K562 (cell line): ENCODE results near the gene FMO5. TPM values are rescaled to one million over a fixed set of nuclear protein-coding genes. Genes with fewer than 3 reads are reported as not detected.

Experiments
- ATAC-seq: fragments of 200-7000 bp; cut with Tn5 transposase; 3 replicates; pipeline ENCODE4 v1.9.1; 2020; ENCODE audit warnings: moderate library complexity
- BruUV-seq: library from RNA; stranded (reverse); fragments of 400-500 nt; replicated peaks from 2 replicates; lab custom pipeline; 2021; lab: Mats Ljungman, UMichigan
- CTCF ChIA-PET: fragments of 300-600 bp; formaldehyde crosslinking; extraction: SDS; loops from one replicate; lab custom pipeline; 2021; ENCODE audit warnings: low intra/inter-chr PET ratio; lab: Yijun Ruan, JAX
- POLR2A ChIA-PET: fragments of 300-600, 350-650 bp; sonication (Branson Sonifier 250); formaldehyde crosslinking; extraction: SDS; loops from one replicate; lab custom pipeline; 2021; ENCODE audit warnings: antibody characterized with exemption, inconsistent platforms; lab: Yijun Ruan, JAX
- DNase-seq, 4 experiments: peaks; one replicate each; pipeline versions ENCODE4 v3.0.0 to v3.0.0-alpha.2; 2011 to 2018; ENCODE audit warnings: low spot score in 3 of 4, mixed read lengths in 3 of 4; ENCODE audit errors: extremely low read depth in 1 of 4
- FAIRE-seq: peaks from 2 replicates; lab custom pipeline; 2011; peaks lifted over from hg19 to GRCh38; lab: Jason Lieb, UNC
- H2AFZ ChIP-seq: 2 replicates; pipeline ENCODE4 v1.6.0; 2011; ENCODE audit warnings: low read depth, low read length, control low read depth, inconsistent platforms
- H3K27ac ChIP-seq: fragments of 200-600 bp; 3 replicates; pipeline ENCODE4 v1.8.0; 2011; ENCODE audit warnings: low read depth, mild to moderate bottlenecking, control low read depth, inconsistent platforms, low read length, moderate library complexity, mixed read lengths; ENCODE audit errors: extremely low read depth
- H3K27me3 ChIP-seq, 2 experiments: fragments of 300-600 bp in 1 of 2; 2 replicates in 1 of 2; 3 replicates in 1 of 2; pipeline versions ENCODE4 v1.6.0 to v1.8.0; 2011; ENCODE audit warnings: inconsistent platforms in 2 of 2, low read length in 2 of 2, mild to moderate bottlenecking in 1 of 2, mixed read lengths in 1 of 2, moderate library complexity in 1 of 2; ENCODE audit not compliant: control insufficient read depth in 2 of 2, insufficient read depth in 2 of 2
- H3K36me3 ChIP-seq: fragments of 300-600 bp; 3 replicates; pipeline ENCODE4 v1.8.0; 2011; ENCODE audit warnings: mild to moderate bottlenecking, low read length, inconsistent platforms; ENCODE audit not compliant: control insufficient read depth, insufficient read depth
- H3K4me1 ChIP-seq, 2 experiments: fragments of 200-600 bp in 1 of 2; replicated peaks in 1 of 2; 2 replicates in 1 of 2; 3 replicates in 1 of 2; pipeline versions ENCODE4 v1.5.1 to v1.8.0; 2011; ENCODE audit warnings: inconsistent platforms in 2 of 2, low read length in 2 of 2, mild to moderate bottlenecking in 1 of 2, mixed read lengths in 1 of 2, moderate library complexity in 1 of 2; ENCODE audit not compliant: control insufficient read depth in 2 of 2, insufficient read depth in 2 of 2
- H3K4me2 ChIP-seq: 2 replicates; pipeline ENCODE4 v1.6.1; 2011; ENCODE audit warnings: low read length, control low read depth, inconsistent platforms, mixed read lengths; ENCODE audit not compliant: insufficient read depth
- H3K4me3 ChIP-seq: fragments of 200-600 bp; sonication (generic), shearing (Covaris generic); 2 replicates; pipeline ENCODE4 v1.5.1; 2016; ENCODE audit warnings: control low read depth, inconsistent platforms
- H3K79me2 ChIP-seq: fragments of 200-600 bp; 3 replicates; pipeline ENCODE4 v1.8.0; 2011; ENCODE audit warnings: low read length, inconsistent platforms; ENCODE audit not compliant: control insufficient read depth, insufficient read depth
- H3K9ac ChIP-seq, 2 experiments: 2 replicates each; pipeline versions ENCODE4 v1.6.0 to v1.6.1; 2011; ENCODE audit warnings: low read depth in 2 of 2, low read length in 2 of 2, control low read depth in 1 of 2, inconsistent platforms in 1 of 2, mild to moderate bottlenecking in 1 of 2, mixed read lengths in 1 of 2; ENCODE audit not compliant: insufficient read depth in 1 of 2
- H3K9me1 ChIP-seq: one replicate; pipeline ENCODE4 v1.6.0; 2011; ENCODE audit warnings: inconsistent platforms, mild to moderate bottlenecking, low read length, moderate library complexity; ENCODE audit not compliant: control insufficient read depth, insufficient read depth
- H3K9me3 ChIP-seq: replicated peaks from 2 replicates; pipeline ENCODE4 v1.5.1; 2011; ENCODE audit warnings: low read depth, low read length, inconsistent platforms; ENCODE audit not compliant: control insufficient read depth, insufficient read depth
- H4K20me1 ChIP-seq: replicated peaks from 2 replicates; pipeline ENCODE4 v1.6.1; 2011; ENCODE audit warnings: low read length, inconsistent platforms, mixed read lengths; ENCODE audit not compliant: control insufficient read depth, insufficient read depth
- CAMTA2 ChIP-seq: fragments of 250-450 bp; sonication (Bioruptor Pico); conservative IDR thresholded peaks from 2 replicates; pipeline ENCODE4 v1.5.1; 2022
- CCNT2 ChIP-seq: IDR thresholded peaks from 2 replicates; pipeline ENCODE4 v1.6.1; 2011; ENCODE audit warnings: borderline replicate concordance, low read depth, mild to moderate bottlenecking, moderate library complexity, mixed read lengths, low read length; ENCODE audit not compliant: insufficient read length; ENCODE audit errors: extremely low read depth
- E2F4 ChIP-seq: sonication (generic); formaldehyde crosslinking; IDR thresholded peaks from 2 replicates; pipeline ENCODE4 v1.8.0; 2022; ENCODE audit warnings: mild to moderate bottlenecking, low read depth, missing genetic modification reagents
- FOXJ3 ChIP-seq: sonication (generic); formaldehyde crosslinking; IDR thresholded peaks from 2 replicates; pipeline ENCODE4 v1.4.0; 2020; ENCODE audit warnings: mild to moderate bottlenecking, missing genetic modification reagents
- MAFK ChIP-seq: IDR thresholded peaks from 2 replicates; pipeline ENCODE4 v1.6.1; 2011; ENCODE audit warnings: low read length, improper control_type of control experiment
- MTF1 ChIP-seq: fragments of 250-450 bp; sonication (Bioruptor Pico); IDR thresholded peaks from 2 replicates; pipeline ENCODE4 v1.9.0; 2021; ENCODE audit warnings: moderate library complexity, mild to moderate bottlenecking, inconsistent platforms, borderline replicate concordance
- PCBP1 ChIP-seq: fragments of 200-400 bp; formaldehyde crosslinking; IDR thresholded peaks from 2 replicates; pipeline ENCODE4 v1.6.1; 2018; ENCODE audit warnings: mild to moderate bottlenecking, low read depth, low read length; ENCODE audit not compliant: poor library complexity, severe bottlenecking
- RAD51 ChIP-seq: fragments of 450-650 bp; IDR thresholded peaks from 2 replicates; pipeline ENCODE4 v1.7.1; 2016; ENCODE audit warnings: low read depth, mild to moderate bottlenecking, borderline replicate concordance
- SIN3A ChIP-seq, 2 experiments: fragments of 150-350 bp in 1 of 2; IDR thresholded peaks; 2 replicates each; pipeline ENCODE4 v1.6.1; 2011 to 2016; ENCODE audit warnings: borderline replicate concordance in 2 of 2, low read depth in 2 of 2, low read length in 2 of 2, mild to moderate bottlenecking in 2 of 2, moderate library complexity in 2 of 2; ENCODE audit not compliant: control insufficient read depth in 1 of 2
- TAF1 ChIP-seq: IDR thresholded peaks from 2 replicates; pipeline ENCODE4 v1.6.1; 2011; ENCODE audit warnings: mild to moderate bottlenecking, low read length, moderate library complexity; ENCODE audit not compliant: insufficient read depth, control insufficient read depth, severe bottlenecking; ENCODE audit errors: extremely low read depth
- TFAP4 ChIP-seq: sonication (generic); formaldehyde crosslinking; IDR thresholded peaks from 2 replicates; pipeline ENCODE4 v1.8.0; 2022; ENCODE audit warnings: missing genetic modification reagents, mild to moderate bottlenecking, moderate library complexity, borderline replicate concordance
- U2AF1 ChIP-seq: fragments of 200-400 bp; formaldehyde crosslinking; optimal IDR thresholded peaks from 2 replicates; pipeline ENCODE3; 2017; ENCODE audit warnings: mild to moderate bottlenecking, low read depth, low read length, moderate library complexity
- YY1 ChIP-seq, 3 experiments: IDR thresholded peaks; 2 replicates each; pipeline ENCODE4 v1.6.1; 2011; ENCODE audit warnings: low read length in 2 of 3, mild to moderate bottlenecking in 2 of 3, moderate library complexity in 2 of 3, borderline replicate concordance in 1 of 3, control low read depth in 1 of 3, low read depth in 1 of 3; ENCODE audit not compliant: insufficient read depth in 3 of 3, insufficient replicate concordance in 2 of 3, control insufficient read depth in 1 of 3, insufficient read length in 1 of 3; ENCODE audit errors: extremely low read depth in 1 of 3
- ZNF253 ChIP-seq: fragments of 250-450 bp; sonication (Bioruptor Pico); conservative IDR thresholded peaks from 2 replicates; pipeline ENCODE4 v1.6.1; 2021; ENCODE audit warnings: mild to moderate bottlenecking
- ZNF707 ChIP-seq: fragments of 250-450 bp; sonication (Bioruptor Pico); conservative IDR thresholded peaks from 2 replicates; pipeline ENCODE4 v1.8.0; 2022; ENCODE audit warnings: inconsistent platforms, mild to moderate bottlenecking, moderate library complexity
- ZNF764 ChIP-seq: fragments of 250-450 bp; sonication (Bioruptor Pico); IDR thresholded peaks from 2 replicates; pipeline ENCODE4 v1.4.0; 2020; ENCODE audit warnings: low read depth, mild to moderate bottlenecking, moderate library complexity
- WGBS: fragments of 100-300 bp; shearing (Covaris generic); methylation state at CpG from one replicate; pipeline ENCODE4 v1.1.6; 2016; ENCODE audit warnings: low coverage, mixed read lengths; ENCODE audit not compliant: insufficient coverage; ENCODE audit errors: missing lambda C conversion rate; 5-methylcytosine and 5-hydroxymethylcytosine counted together
- in situ Hi-C: fragments of 300-500 bp; cut with MboI; formaldehyde crosslinking; loops from 4 replicates; pipeline ENCODE4 v1.15.0; 2018; ENCODE audit warnings: inconsistent platforms, mixed read lengths
- intact Hi-C: fragments of 100-400 bp; cut with micrococcal nuclease; formaldehyde crosslinking; loops from 2 replicates; pipeline ENCODE4 v1.14.2; 2022
- polyA plus RNA-seq, 8 experiments: library from polyadenylated mRNA; depleted of rRNA in 4 of 8; stranded (reverse) in 5 of 8; unstranded in 3 of 8; fragments of >200 nt; fragmentation: Nextera tagmentation in 2 of 8; fragmentation: Illumina TruSeq in 1 of 8; extraction: Ambion mirVana in 2 of 8; extraction: Trizol in 1 of 8; gene quantifications; 2 replicates each; pipeline versions ENCODE4 v1.2.1 to v1.2.3, GENCODE V29; 2011 to 2014; ENCODE audit warnings: inconsistent platforms in 1 of 8, missing spikeins in 1 of 8
- total RNA-seq, 7 experiments: library from RNA; depleted of rRNA in 6 of 7; stranded (reverse); fragments of >200 nt in 6 of 7; fragmentation: Illumina TruSeq in 2 of 7; extraction: Trizol in 2 of 7; gene quantifications; 2 replicates each; pipeline versions ENCODE4 v1.2.1 to v1.2.3, GENCODE V29; 2011 to 2021; ENCODE audit warnings: low replicate concordance in 1 of 7

The FMO5 gene
- total and polyA plus RNA-seq, 9 of the 15 experiments (the other 6 are each of a cell fraction or from before 2014, with no cell fraction given), result 0.11 to 0.69 (median 0.19) TPM; not detected in 1

- POLR2A ChIA-PET, result interaction anchor here (1.1 kb wide), 1 partner anchor 16 kb away, joined by 3 read pairs; no protein-coding TSS in a partner anchor
- Histone ChIP-seq H3K9me1 (no peaks in the 10 kb centered on the region), H3K36me3 (peaks cover 97% of the 10 kb centered on the region), H3K4me2 (no peak overlapping the region), H3K4me1 (peaks cover 0 to 2% of the 10 kb centered on the region in 2 experiments; a peak in 2 of 5 replicates), H4K20me1 (no peaks in the 10 kb centered on the region), H2AFZ (no peak overlapping the region), H3K27me3 (no peaks in the 10 kb centered on the region), H3K79me2 (no peaks in the 10 kb centered on the region)
- in situ Hi-C loops, result loop anchor here (5.0 to 10.0 kb wide), 2 partner anchors 117 to 624 kb away; no protein-coding TSS in a partner anchor
- intact Hi-C loops, result loop anchor here (5.0 kb wide), 3 partner anchors 122 to 372 kb away; no protein-coding TSS in a partner anchor
- no peak for TF ChIP-seq MTF1 (CRISPR knock-in tag)
- TF ChIP-seq E2F4 (CRISPR knock-in tag), result no peak
- no peak for TF ChIP-seq FOXJ3 (CRISPR knock-in tag)
- TF ChIP-seq CCNT2, result no peak
- no peak for TF ChIP-seq ZNF764 (CRISPR knock-in tag)
- no peak for TF ChIP-seq YY1 (IDR thresholded peaks at IDR 0.05; ENCODE audit: borderline replicate concordance in 1 of 3, control insufficient read depth in 1 of 3, extremely low read depth in 1 of 3, insufficient read depth in 3 of 3, insufficient read length in 1 of 3, insufficient replicate concordance in 2 of 3, low read depth in 1 of 3, low read length in 2 of 3)
- TF ChIP-seq TFAP4, result no peak
- no peak for TF ChIP-seq MAFK
- no peak for TF ChIP-seq ZNF253
- TF ChIP-seq CAMTA2 (CRISPR knock-in tag), result no peak
- no peak for TF ChIP-seq SIN3A (IDR thresholded peaks at IDR 0.05; ENCODE audit: borderline replicate concordance in 2 of 2, control insufficient read depth in 1 of 2, low read depth in 2 of 2, low read length in 2 of 2)
- TF ChIP-seq ZNF707, result no peak
- no peak for TF ChIP-seq RAD51
- TF ChIP-seq U2AF1, result no peak
- TF ChIP-seq PCBP1, result no peak
- no peak for TF ChIP-seq TAF1
- TF ChIP-seq, all 486 proteins: peak for 0
- no peak overlapping the region for H3K9ac ChIP-seq
- FAIRE-seq (no peak), ATAC-seq (no peak), DNase-seq (no peak)
- BruUV-seq, result no TSS peak
- no peak overlapping the region for H3K4me3 ChIP-seq
- WGBS, result 82% methylated on average over 2 of the region's 2 CpGs
- H3K9me3 ChIP-seq, result no peaks in the 10 kb centered on the region
- H3K27ac ChIP-seq, result no peak overlapping the region
- CTCF ChIA-PET, result no interaction called here
Observed at GRCh38 chr1:147270721-147271120, 45.6 kb upstream of the FMO5 start.
